Ovary (tissue), 10 donors: ENCODE data around the gene DNAJC18. TPM values are rescaled to one million over a fixed set of nuclear protein-coding genes. Genes with fewer than 3 reads are reported as not detected.
"Not testable (repeated sequence)": the region's sequence is repeated elsewhere in the genome, so short reads cannot be mapped to it uniquely, and the experiment has no call there.

Experiments used
- DNase-seq, 5 donors: peaks; one replicate each; pipeline ENCODE4 v3.0.0-alpha.2; 2019 to 2020
- H3K27ac ChIP-seq, 2 donors: fragments of 200-600 bp; one replicate each; pipeline versions ENCODE4 v1.5.1 to v1.8.0; 2019 to 2022
- H3K27me3 ChIP-seq: fragments of 200-600 bp; one replicate; pipeline ENCODE4 v1.8.0; 2022
- H3K36me3 ChIP-seq: fragments of 200-600 bp; sonication (generic); one replicate; pipeline ENCODE4 v1.5.1; 2019
- H3K4me1 ChIP-seq: one replicate; pipeline ENCODE4 v1.8.1; 2013; ENCODE audit warnings: mild to moderate bottlenecking, moderate library complexity; ENCODE audit not compliant: insufficient read depth
- H3K4me3 ChIP-seq: fragments of 200-600 bp; sonication (generic); one replicate; pipeline ENCODE4 v1.5.1; 2017
- H3K9me3 ChIP-seq, 2 donors: fragments of 200-600 bp in 1 of 2; sonication (generic) in 1 of 2; one replicate each; pipeline versions ENCODE4 v1.5.1 to v1.8.1; 2013 to 2019; ENCODE audit warnings: mild to moderate bottlenecking in 1 of 2, moderate library complexity in 1 of 2
- CTCF ChIP-seq, 3 donors: fragments of 450-650 bp in 2 of 3; fragments of 200-600 bp in 1 of 3; IDR thresholded peaks; one replicate each; pipeline versions ENCODE4 v1.5.1 to v1.8.0; 2016 to 2022; ENCODE audit warnings: antibody characterized with exemption in 3 of 3, mild to moderate bottlenecking in 1 of 3
- EP300 ChIP-seq: sonication (generic); formaldehyde crosslinking; IDR thresholded peaks from one replicate; pipeline ENCODE4 v1.6.1; 2017; ENCODE audit warnings: antibody characterized with exemption
- POLR2A ChIP-seq: fragments of 450-650 bp; IDR thresholded peaks from one replicate; pipeline ENCODE4 v1.6.1; 2017; ENCODE audit warnings: antibody characterized with exemption, mild to moderate bottlenecking, moderate library complexity
- WGBS, 3 donors: extraction: QIAGEN DNeasy Blood & Tissue Kit in 1 of 3; methylation state at CpG; one replicate each; pipeline versions ENCODE4 v1.1.5 to v1.1.7; 2013 to 2017; 5-methylcytosine and 5-hydroxymethylcytosine counted together
- intact Hi-C, 4 donors: fragments of 100-400 bp; cut with DNase I; formaldehyde crosslinking; loops; one replicate each; pipeline versions ENCODE4 v1.11.0 to v1.15.1; 2022 to 2023
- long read RNA-seq, 3 donors: library from polyadenylated mRNA in 2 of 3; unstranded in 2 of 3; transcript quantifications; one replicate each; pipeline ENCODE4 v2.0.0 and lab custom pipeline, GENCODE V29; 2021 to 2026
- polyA plus RNA-seq, 2 donors: library from polyadenylated mRNA; stranded (reverse); fragments of 200-250 nt in 1 of 2; fragments of 350-450 nt in 1 of 2; fragmentation: Illumina TruSeq in 1 of 2; extraction: RNeasy Lipid Tissue Mini Kit (QIAGEN cat#74804) in 1 of 2; gene quantifications; one replicate each; pipeline ENCODE4 v1.2.3, GENCODE V29; 2013 to 2014
- total RNA-seq, 7 donors: library from RNA; depleted of rRNA in 2 of 7; stranded (reverse); fragments of >200 nt in 2 of 7; fragmentation: NEBNext Ultra II Directional in 3 of 7; extraction: Animal tissue kit (Norgen Biotek cat#: 25700) in 3 of 7; gene quantifications; one replicate each; pipeline versions ENCODE4 v1.1.0 to v1.2.4, GENCODE V29; 2016 to 2023
- donor health status: DM: no; HTN: no; CAD: no; lungs with moderate emphysema.
- donor health status: DM: no; HTN: no; CAD: no.
- donor health status: Bipolar disorder and iron deficiency.
- donor health status: DM: yes; HTN: yes; CAD: no.
- donor health status: DM: no; HTN: no; CAD: no.
- donor health status: DM: yes; HTN: yes; CAD: no.

DNAJC18 gene
- total RNA-seq (10 to 100 TPM in 6 of 7 donors, 1 to 10 TPM in 1; 5.2 to 31.0 (median 22.4) TPM), polyA plus RNA-seq (10 to 100 TPM; 11.1 to 35.6 TPM)
- long read RNA-seq, donor 1, full-length matches to known transcripts: 53 of 73 reads
- long read RNA-seq, donor 1, partial matches to known transcripts: 5 of 73 reads
- long read RNA-seq, donor 1, other reads (novel, unspliced or antisense): 15 of 73 reads
- long read RNA-seq, donor 2, full-length matches to known transcripts: 13 of 13 reads
- long read RNA-seq, donor 2, partial matches to known transcripts: 0 of 13 reads
- long read RNA-seq, donor 2, other reads (novel, unspliced or antisense): 0 of 13 reads
- long read RNA-seq, donor 3, full-length matches to known transcripts: 33 of 42 reads
- long read RNA-seq, donor 3, partial matches to known transcripts: 4 of 42 reads
- long read RNA-seq, donor 3, other reads (novel, unspliced or antisense): 5 of 42 reads

- intact Hi-C loops: loop anchor here in 1 of 4 donors (5.0 kb wide), 1 partner anchor 78 kb away; no protein-coding TSS in a partner anchor
- Histone ChIP-seq H3K4me3 (peak within 1 kb of the TSS; percentile 83), H3K36me3 (no peaks in the 10 kb centered on the region), H3K27ac (peak within 1 kb of the TSS; percentile 81 to 92), H3K4me1 (peaks cover 2% of the 10 kb centered on the region), H3K27me3 (no peaks in the 10 kb centered on the region), H3K9me3 (no peaks in the 10 kb centered on the region)
- peak; percentile 47 for TF ChIP-seq POLR2A
- no peak for TF ChIP-seq EP300
- WGBS, 3 donors: 2 to 3% (median 3%) methylated on average over 47 to 49 of the region's 49 CpGs
- DNase-seq: peak; percentile 93 to 96 (median 95)
These were observed at the start of gene DNAJC18 for GRCh38 chr5:139439013-139439903. Gene DNAJC18, minus strand, starts transcription at chr5:139439525. Its CDS starts 80 bp downstream, at chr5:139439445.

- TF ChIP-seq EP300 (no peak), POLR2A (no peak), CTCF (IDR thresholded peaks at IDR 0.05) (no peak)
- 72 to 80% (median 74%) methylated on average over 3 of the region's 3 CpGs for WGBS, 3 donors
- no peak for DNase-seq
- Histone ChIP-seq H3K4me3 (no peak overlapping the region), H3K27me3 (no peaks in the 10 kb centered on the region), H3K9me3 (no peaks in the 10 kb centered on the region), H3K27ac (no peak overlapping the region), H3K4me1 (peaks cover 2% of the 10 kb centered on the region), H3K36me3 (no peaks in the 10 kb centered on the region)
- intact Hi-C loops: no loop called here
These were observed 48.9 kb upstream of the DNAJC18 start for GRCh38 chr5:139488260-139488659.

- no peak overlapping the region for H3K27ac ChIP-seq
- 76 to 82% (median 81%) methylated on average over 7 of the region's 7 CpGs for WGBS, 3 donors
- intact Hi-C loops: no loop called here
These were observed 46.9 kb upstream of the DNAJC18 start for GRCh38 chr5:139486201-139486600.

GRCh38 chr5:139482890-139483208 lies 43.5 kb upstream of the DNAJC18 start:
- H3K36me3 ChIP-seq, intact Hi-C loops, DNase-seq, H3K9me3 ChIP-seq, H3K27me3 ChIP-seq: not testable (repeated sequence)
- peak overlapping the region; percentile 47 for H3K4me3 ChIP-seq
- WGBS, 3 donors: 54 to 62% (median 58%) methylated on average over 6 of the region's 6 CpGs
- peak overlapping the region in 1 of 2 donors; percentile 94 for H3K27ac ChIP-seq
- peaks cover 17% of the 10 kb centered on the region for H3K4me1 ChIP-seq

More at GRCh38 chr5:139486201-139486600, 46.9 kb upstream of the DNAJC18 start:
- Histone ChIP-seq H3K36me3 (no peaks in the 10 kb centered on the region), H3K9me3 (no peaks in the 10 kb centered on the region), H3K4me1 (peaks cover 11% of the 10 kb centered on the region), H3K4me3 (no peak overlapping the region), H3K27me3 (no peaks in the 10 kb centered on the region)
- TF ChIP-seq CTCF (IDR thresholded peaks at IDR 0.05) (no peak), POLR2A (no peak)
- no peak for DNase-seq

GRCh38 chr5:139482050-139482889 lies 42.9 kb upstream of the DNAJC18 start, which contains the start of gene STING1:
Gene STING1, minus strand, starts transcription at chr5:139482758. Its CDS starts 1,054 bp downstream, at chr5:139481704.
- Histone ChIP-seq H3K36me3 (no peaks in the 10 kb centered on the region), H3K27ac (peak within 1 kb of the TSS; percentile 94), H3K9me3 (no peaks in the 10 kb centered on the region), H3K4me3 (peak within 1 kb of the TSS; percentile 47), H3K4me1 (peaks cover 17% of the 10 kb centered on the region), H3K27me3 (no peaks in the 10 kb centered on the region)
- TF ChIP-seq EP300 (peak; percentile 18), POLR2A (peak; percentile 37), CTCF (IDR thresholded peaks at IDR 0.05) (no peak)
- DNase-seq: peak; percentile 84 to 89 (median 87)
- 1 to 3% (median 2%) methylated on average over 19 of the region's 19 CpGs for WGBS, 3 donors
- intact Hi-C loops: no loop called here
